GM12891 (cell line): ENCODE data around the gene RBBP8NL.

Source experiments
- POLR2AphosphoS5 ChIP-seq: IDR thresholded peaks from 2 replicates; pipeline ENCODE4 v1.6.1; 2011; ENCODE audit warnings: low read depth, low read length, control low read depth
- POU2F2 ChIP-seq: IDR thresholded peaks from 2 replicates; pipeline ENCODE4 v1.6.1; 2011; ENCODE audit warnings: low read depth, mild to moderate bottlenecking, control low read depth, low read length, moderate library complexity
- SPI1 ChIP-seq: IDR thresholded peaks from 2 replicates; pipeline ENCODE4 v1.6.1; 2011; ENCODE audit warnings: low read depth, low read length, control low read depth
- TAF1 ChIP-seq: IDR thresholded peaks from 2 replicates; pipeline ENCODE4 v1.6.1; 2011; ENCODE audit warnings: low read depth, low read length, control low read depth

DNA sequence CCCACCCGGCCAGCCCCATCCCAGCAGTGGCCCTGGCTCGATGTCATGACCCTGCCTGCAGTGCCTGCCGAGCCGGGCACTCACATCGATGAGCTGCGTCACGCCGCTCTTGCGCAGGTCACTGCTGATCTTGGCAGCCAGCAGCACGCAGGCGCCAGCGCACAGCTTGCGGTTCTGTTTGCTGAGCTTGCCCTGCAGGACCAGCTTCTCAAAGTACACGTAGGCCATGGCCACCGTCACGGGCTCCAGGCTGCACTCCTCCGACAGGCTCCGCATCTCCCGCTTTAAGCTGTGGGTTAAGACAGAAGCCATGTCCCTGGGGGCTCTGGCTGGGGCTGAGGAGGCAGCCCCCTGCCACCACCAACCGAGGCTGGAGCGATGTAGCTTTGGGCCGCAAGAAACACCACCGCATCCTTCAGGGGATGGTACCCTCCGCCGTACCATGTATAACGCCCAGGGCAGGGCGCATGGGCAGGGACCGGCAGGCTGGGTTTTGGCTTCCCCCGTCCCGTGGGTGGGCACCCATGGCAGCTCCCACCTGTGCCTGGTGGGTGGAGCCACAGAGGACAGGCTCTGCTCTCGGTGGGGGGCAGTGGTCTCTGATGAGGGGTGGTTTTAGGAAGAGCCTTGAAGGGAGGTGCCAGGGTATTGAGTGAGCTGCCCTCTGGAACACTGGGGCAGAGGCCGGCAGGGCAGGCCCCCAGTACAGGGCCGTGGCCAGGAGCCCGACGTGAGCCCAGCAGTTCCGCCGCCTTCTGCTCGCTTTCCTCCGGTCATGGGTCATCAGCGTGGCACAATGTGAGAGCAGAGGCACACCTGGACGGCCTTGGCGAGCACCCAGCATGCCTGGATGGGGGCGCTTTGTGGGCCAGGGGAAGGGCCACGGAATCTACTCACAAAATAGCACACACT is 35.9 kb downstream of the RBBP8NL start:
- TF ChIP-seq TAF1 (no peak), POU2F2 (no peak), SPI1 (no peak), POLR2AphosphoS5 (peak; percentile 51; the same call in 1 of the 2 replicates)
